ENCODE data around the gene SLC44A3. TPM values are rescaled to one million over a fixed set of nuclear protein-coding genes. Genes with fewer than 3 reads are reported as not detected.

The SLC44A3 gene
- total and polyA plus RNA-seq, 3 donors from 2014 or later, result 2.7 to 6.4 (median 3.4) TPM

GRCh38 chr1:94903280-94904009 lies 83.3 kb downstream of the SLC44A3 start:
- Histone ChIP-seq H3K4me1 (no peaks in the 10 kb centered on the region), H3K27ac (no peak overlapping the region), H3K36me3 (ENCODE audit: low read depth, missing control alignments) (no peaks in the 10 kb centered on the region), H3K9me3 (no peaks in the 10 kb centered on the region), H3K4me3 (no peak overlapping the region), H3K27me3 (no peaks in the 10 kb centered on the region)
- DNase-seq, result no peak
- intact Hi-C loops (cut with DNase I; ENCODE audit: low total_unique reads), result no loop called here
- 89 to 91% methylated on average over 7 of the region's 7 CpGs for WGBS, 2 donors
- TF ChIP-seq POLR2A (IDR thresholded peaks at IDR 0.05), result no peak
- TF ChIP-seq, protein P1, sequence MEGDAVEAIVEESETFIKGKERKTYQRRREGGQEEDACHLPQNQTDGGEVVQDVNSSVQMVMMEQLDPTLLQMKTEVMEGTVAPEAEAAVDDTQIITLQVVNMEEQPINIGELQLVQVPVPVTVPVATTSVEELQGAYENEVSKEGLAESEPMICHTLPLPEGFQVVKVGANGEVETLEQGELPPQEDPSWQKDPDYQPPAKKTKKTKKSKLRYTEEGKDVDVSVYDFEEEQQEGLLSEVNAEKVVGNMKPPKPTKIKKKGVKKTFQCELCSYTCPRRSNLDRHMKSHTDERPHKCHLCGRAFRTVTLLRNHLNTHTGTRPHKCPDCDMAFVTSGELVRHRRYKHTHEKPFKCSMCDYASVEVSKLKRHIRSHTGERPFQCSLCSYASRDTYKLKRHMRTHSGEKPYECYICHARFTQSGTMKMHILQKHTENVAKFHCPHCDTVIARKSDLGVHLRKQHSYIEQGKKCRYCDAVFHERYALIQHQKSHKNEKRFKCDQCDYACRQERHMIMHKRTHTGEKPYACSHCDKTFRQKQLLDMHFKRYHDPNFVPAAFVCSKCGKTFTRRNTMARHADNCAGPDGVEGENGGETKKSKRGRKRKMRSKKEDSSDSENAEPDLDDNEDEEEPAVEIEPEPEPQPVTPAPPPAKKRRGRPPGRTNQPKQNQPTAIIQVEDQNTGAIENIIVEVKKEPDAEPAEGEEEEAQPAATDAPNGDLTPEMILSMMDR (IDR thresholded peaks at IDR 0.05), result no peak

GRCh38 chr1:94905207-94905606 lies 85.0 kb downstream of the SLC44A3 start:
- WGBS, 2 donors, result 90 to 93% methylated on average over 4 of the region's 4 CpGs
- no peaks in the 10 kb centered on the region for H3K27me3 ChIP-seq
- intact Hi-C loops (cut with DNase I; ENCODE audit: low total_unique reads), result no loop called here
- no peak overlapping the region for H3K27ac ChIP-seq
- DNase-seq, result no peak
- no peaks in the 10 kb centered on the region for H3K9me3 ChIP-seq
- no peak for TF ChIP-seq POLR2A (IDR thresholded peaks at IDR 0.05)
- TF ChIP-seq, protein P1 (IDR thresholded peaks at IDR 0.05), result no peak
- no peaks in the 10 kb centered on the region for H3K36me3 ChIP-seq (ENCODE audit: low read depth, missing control alignments)
- no peaks in the 10 kb centered on the region for H3K4me1 ChIP-seq
- H3K4me3 ChIP-seq, result no peak overlapping the region

GRCh38 chr1:94906382-94906781 lies 86.2 kb downstream of the SLC44A3 start:
- Histone ChIP-seq H3K4me1 (no peaks in the 10 kb centered on the region), H3K27me3 (no peaks in the 10 kb centered on the region), H3K27ac (no peak overlapping the region), H3K9me3 (no peaks in the 10 kb centered on the region), H3K4me3 (no peak overlapping the region), H3K36me3 (ENCODE audit: low read depth, missing control alignments) (no peaks in the 10 kb centered on the region)
- TF ChIP-seq POLR2A (IDR thresholded peaks at IDR 0.05), result no peak
- TF ChIP-seq, protein P1 (IDR thresholded peaks at IDR 0.05), result no peak
- intact Hi-C loops (cut with DNase I; ENCODE audit: low total_unique reads), result no loop called here
- no peak for DNase-seq
- WGBS, 2 donors, result 74 to 76% methylated on average over 5 of the region's 5 CpGs

DNA sequence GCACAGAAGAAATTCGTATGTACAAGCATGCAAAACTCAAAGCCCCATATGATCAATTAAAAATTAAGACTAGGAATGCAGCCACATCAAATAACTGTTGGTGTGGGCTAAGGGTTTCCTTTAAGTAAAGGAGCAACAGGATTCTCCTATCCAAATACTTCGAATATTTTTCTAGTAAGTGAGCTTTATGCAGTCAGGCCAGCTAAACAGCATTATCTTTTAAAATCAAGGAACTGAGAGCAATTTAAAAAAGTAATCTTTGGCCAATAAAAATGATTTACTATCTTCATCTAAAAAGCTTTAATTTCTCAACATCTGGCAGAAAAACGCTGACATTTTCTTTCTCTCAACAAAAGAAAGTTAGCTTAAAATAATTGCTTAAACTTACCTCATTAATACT lies 87.0 kb downstream of the SLC44A3 start:
- intact Hi-C loops (cut with DNase I; ENCODE audit: low total_unique reads), result no loop called here
- Histone ChIP-seq H3K9me3 (no peaks in the 10 kb centered on the region), H3K4me1 (no peaks in the 10 kb centered on the region), H3K27ac (no peak overlapping the region), H3K4me3 (no peak overlapping the region), H3K36me3 (ENCODE audit: low read depth, missing control alignments) (no peaks in the 10 kb centered on the region), H3K27me3 (no peaks in the 10 kb centered on the region)
- WGBS, 2 donors, result 55 to 67% methylated on average over 3 of the region's 3 CpGs
- DNase-seq, result no peak
- TF ChIP-seq, protein P1 (IDR thresholded peaks at IDR 0.05), result no peak
- TF ChIP-seq POLR2A (IDR thresholded peaks at IDR 0.05), result no peak

DNA sequence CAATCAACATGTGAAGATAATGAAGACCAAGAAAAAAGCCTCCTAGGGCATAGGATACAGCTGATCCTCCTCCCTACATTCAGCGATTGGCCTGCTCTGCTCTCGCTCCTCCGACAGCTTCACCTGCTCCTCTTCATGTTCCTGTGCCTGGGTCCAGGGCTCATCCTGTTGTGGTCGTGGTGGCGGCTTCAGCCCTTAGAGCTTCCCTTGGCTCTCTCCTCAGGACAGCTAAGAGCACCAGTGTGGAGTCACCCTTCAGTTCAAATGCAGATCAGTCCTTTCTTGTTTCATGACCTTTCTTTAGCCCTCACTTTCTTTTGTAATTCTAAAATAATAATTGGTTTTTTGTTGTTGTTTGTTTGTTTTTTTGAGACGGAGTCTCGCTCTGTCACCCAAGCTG lies 88.0 kb downstream of the SLC44A3 start:
- intact Hi-C loops (cut with DNase I; ENCODE audit: low total_unique reads), result no loop called here
- H3K4me3 ChIP-seq, result no peak overlapping the region
- no peaks in the 10 kb centered on the region for H3K36me3 ChIP-seq (ENCODE audit: low read depth, missing control alignments)
- no peak for TF ChIP-seq POLR2A (IDR thresholded peaks at IDR 0.05)
- TF ChIP-seq, protein P1 (IDR thresholded peaks at IDR 0.05), result no peak
- no peak overlapping the region for H3K27ac ChIP-seq
- no peak for DNase-seq
- no peaks in the 10 kb centered on the region for H3K9me3 ChIP-seq
- H3K27me3 ChIP-seq, result no peaks in the 10 kb centered on the region
- no peaks in the 10 kb centered on the region for H3K4me1 ChIP-seq
- 93 to 96% methylated on average over 7 of the region's 7 CpGs for WGBS, 2 donors
